HT1080 (cell line): ENCODE data around the gene RNF214. TPM values are rescaled to one million over a fixed set of nuclear protein-coding genes. Genes with fewer than 3 reads are reported as not detected.
"Not testable (repeated sequence)": the region's sequence is repeated elsewhere in the genome, so short reads cannot be mapped to it uniquely, and the experiment has no call there.

ENCODE experiments used
- DNase-seq: peaks from one replicate; pipeline ENCODE4 v3.0.0-alpha.2; 2015; ENCODE audit warnings: low read depth
- total RNA-seq: library from RNA; depleted of rRNA; stranded (reverse); fragments of >200 nt; shearing (Covaris generic); gene quantifications from 2 replicates; pipeline ENCODE4 v1.2.3, GENCODE V29; 2014

Gene RNF214
- total RNA-seq, 1 experiment from 2014 or later: 9.3 TPM

GRCh38 chr11:117229931-117230285, 2.6 kb upstream of the RNF214 start:
- DNase-seq: no peak

DNA sequence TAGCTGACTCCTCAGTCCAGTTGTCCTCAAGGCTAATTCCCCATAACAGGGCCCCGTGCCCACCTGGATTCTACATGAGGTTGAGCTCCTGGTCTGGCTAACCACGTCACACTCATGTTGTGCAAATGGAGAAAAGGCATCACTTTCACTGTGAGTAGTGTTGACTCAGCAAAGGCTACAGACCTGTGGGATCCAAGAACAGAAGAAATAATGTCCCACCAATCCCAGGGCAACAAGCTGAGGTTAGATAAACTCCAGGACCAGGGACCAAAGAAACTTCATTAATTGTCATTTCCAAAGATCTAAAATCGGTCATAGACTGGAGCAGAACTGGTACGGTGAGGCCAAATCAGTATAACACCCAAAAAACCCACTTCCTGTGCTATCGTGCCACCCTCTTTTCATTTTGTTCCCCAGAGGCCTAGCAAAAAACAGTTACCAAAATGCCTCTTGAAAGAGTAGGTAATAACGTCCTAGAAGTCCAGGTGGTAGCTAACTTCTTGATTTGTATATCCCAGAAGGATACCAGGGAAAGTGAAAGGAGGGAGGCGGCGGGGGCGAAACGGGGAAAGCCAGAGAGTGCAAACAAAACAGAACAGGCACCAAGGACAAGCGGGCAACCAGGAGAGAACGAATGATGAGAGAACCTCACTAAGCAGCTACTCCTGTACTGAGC, 2.0 kb upstream of the RNF214 start:
- DNase-seq: peak; percentile 20

DNA sequence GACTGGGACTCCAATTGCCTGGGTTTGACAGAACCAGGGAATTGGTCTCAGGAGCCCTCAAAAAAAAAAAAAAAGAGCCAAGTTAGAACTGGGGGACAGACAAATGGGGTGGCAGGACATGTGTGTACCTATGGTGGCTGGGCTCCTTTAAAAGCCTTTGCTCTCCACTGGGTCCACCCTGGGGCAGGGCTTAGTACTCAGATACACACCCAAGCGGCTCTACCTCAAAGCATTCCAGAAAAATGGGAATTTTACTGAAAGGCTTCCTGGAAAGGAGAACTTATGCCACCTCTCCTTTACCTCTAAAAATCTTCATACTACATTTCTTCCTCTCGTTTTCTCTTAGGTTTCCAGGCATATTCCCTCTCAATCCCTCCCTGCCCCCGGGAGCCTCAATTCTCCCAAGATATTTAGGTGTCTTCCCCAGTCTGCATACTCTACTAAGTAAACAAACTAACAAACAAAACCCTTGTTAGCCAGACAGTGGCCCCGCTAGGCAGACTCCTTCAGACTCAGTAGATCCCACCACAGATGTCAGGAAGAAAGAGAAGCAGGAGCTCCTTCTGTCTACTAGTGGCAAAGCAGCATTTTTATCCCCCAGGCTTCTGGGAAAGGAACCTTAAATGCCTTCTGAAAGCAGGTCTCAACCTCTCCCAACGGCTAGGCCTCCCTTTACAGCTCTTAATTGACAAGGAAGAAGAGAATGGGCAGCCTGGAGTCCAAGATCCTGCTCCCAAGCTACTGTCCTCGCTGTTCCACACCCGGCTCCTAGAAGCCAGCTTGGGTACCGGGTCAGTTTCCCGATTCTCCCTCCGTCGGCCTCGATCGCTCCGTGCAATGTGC, 1.3 kb upstream of the RNF214 start:
- peak; percentile 11 for DNase-seq

DNA sequence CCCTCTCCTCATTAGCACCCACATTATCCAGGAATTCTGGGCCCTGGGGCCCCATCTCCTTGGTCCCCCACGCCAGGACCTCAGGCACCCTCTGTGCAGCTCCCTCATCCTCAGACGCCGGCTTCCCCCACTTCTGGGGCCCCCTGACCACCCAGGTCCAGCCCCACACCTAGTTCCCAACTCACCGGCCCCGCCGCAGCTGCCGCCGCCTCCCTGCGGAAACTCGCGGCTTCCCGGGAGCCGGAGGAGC, 704 bp upstream of the RNF214 start, which contains the start of gene PCSK7:
Gene PCSK7, minus strand, starts transcription at position 232 of the 250 bp plus-strand sequence. CDS start 2,229 bp downstream, outside the sequence.
- no peak for DNase-seq

DNA sequence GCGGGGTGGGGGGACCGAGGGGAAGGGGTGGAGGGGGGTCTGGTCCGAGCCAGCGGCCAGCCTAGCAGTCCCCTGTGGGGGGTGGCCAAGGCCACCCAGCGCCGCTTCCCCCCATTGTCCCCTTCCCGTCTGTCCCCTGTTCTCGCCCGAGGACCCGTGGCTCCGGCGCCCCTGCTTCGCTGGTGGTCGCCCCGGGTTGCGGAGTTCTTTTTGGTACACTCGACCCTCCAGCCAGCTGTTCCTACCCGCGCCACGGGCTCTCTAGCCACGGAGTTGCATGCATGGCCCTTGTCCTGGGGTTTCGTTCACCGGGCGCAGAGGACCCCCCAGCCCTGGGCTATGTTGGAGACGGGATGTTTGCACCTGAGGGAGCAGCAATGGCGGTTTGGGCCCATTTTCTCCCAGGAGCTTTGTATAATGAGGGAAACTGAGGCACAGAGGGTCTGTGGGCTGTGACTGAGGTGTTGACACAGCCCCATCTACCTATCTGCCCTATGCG, 489 bp downstream of the RNF214 start:
- no peak for DNase-seq

- no peak for DNase-seq
Observed at GRCh38 chr11:117238221-117238620, 5.8 kb downstream of the RNF214 start.

GRCh38 chr11:117239295-117239694, 6.8 kb downstream of the RNF214 start:
- peak; percentile 95 for DNase-seq

DNA sequence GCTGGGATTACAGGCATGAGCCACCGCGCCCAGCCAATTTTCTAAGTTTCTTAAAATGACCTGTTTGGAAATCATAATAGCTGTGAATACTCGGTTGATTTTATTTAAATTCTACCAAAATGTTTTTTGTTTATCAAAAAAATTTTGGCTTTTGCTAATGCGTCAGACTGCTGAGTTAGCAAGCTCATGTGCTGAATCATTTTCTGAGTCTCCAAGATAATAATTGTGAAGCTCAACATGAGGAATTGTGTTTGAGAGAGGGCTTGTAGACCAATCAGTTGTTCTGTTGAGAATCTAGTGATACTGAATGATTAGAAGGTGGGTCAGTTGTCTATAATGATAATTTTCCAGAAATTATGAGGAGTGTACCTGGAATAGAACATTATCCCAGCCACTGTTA, 15.9 kb downstream of the RNF214 start:
- no peak for DNase-seq

DNA sequence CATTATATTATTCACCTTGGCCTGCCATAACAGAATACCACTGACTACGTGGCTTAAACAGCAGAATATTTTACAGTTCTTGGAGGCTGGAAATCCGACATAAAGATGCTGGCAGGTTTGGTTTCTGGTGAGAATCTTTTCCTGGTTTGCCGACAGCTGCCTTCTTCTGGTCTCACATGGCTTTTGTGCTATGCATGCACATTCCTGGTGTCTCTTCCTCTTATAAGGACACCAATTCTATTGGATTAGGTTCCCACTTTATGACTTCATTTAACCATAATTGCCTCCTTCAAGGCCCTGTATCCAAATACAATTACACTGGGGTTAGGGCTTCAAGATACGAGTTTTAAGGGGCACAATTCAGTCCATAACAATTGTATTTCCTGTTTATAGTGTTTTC, 17.1 kb downstream of the RNF214 start:
- no peak for DNase-seq

DNA sequence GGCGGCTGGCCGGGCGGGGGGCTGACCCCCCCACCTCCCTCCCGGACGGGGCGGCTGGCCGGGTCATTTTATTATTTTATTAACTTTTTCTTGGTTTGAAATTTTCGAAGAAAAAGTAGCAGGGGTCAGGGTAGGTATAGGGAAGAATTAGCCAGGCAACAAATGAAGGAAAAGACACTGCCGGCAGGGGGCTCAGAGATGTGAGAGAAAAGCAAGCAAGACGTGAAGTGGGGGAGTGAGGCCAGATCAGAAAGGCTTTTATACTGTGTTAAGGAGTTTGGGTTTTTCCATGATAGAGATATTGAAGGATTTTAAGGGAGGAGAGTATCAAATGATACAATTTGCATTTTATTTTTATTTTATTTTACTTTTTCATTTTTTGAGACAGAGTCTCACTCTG, 19.0 kb downstream of the RNF214 start:
- DNase-seq: no peak

DNA sequence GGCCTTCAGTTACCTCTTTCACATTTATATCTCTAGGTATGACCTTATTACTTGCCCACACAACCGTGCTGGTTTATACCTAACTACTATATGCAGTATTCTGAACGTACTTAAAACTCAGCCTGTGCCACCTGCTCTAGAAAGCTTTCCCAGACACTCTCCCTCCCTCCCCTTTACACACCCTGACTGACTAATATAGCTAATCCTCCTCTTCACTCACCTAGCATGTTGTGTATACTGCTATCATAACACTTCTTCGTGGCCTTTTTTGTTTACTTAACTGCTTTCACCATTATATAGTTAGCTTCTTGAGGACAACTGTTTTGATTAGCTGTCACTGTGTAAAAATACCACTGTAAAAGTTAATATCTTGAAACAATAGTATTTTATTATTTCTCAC, 23.5 kb downstream of the RNF214 start:
- no peak for DNase-seq

GRCh38 chr11:117256573-117256972, 24.1 kb downstream of the RNF214 start:
- DNase-seq: peak; percentile 59

GRCh38 chr11:117258576-117258975, 26.1 kb downstream of the RNF214 start:
- no peak for DNase-seq

DNA sequence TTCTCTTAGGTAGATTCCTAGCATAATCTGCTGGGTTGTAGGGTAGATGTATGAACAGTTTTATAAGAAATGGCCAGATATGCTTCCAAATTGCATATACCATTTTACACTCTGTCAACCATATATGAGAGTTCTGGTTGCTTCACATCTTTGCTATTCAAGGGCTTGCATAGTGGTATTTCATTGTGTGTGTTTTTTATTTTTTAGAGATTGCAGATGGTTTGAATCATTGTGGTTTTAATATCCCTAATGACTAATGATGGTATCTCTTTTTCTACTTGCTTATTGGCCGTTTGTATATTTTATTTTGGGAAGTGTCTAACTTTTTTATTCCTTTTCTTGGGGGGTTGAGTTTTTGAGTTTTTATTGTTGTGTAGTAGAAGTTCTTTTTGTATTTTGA, 26.9 kb downstream of the RNF214 start:
- DNase-seq: peak; percentile 58

- not testable (repeated sequence) for DNase-seq
Observed at GRCh38 chr11:117264624-117265323, 32.3 kb downstream of the RNF214 start.

- DNase-seq: no peak
Observed at GRCh38 chr11:117265745-117266144, 33.3 kb downstream of the RNF214 start.

DNA sequence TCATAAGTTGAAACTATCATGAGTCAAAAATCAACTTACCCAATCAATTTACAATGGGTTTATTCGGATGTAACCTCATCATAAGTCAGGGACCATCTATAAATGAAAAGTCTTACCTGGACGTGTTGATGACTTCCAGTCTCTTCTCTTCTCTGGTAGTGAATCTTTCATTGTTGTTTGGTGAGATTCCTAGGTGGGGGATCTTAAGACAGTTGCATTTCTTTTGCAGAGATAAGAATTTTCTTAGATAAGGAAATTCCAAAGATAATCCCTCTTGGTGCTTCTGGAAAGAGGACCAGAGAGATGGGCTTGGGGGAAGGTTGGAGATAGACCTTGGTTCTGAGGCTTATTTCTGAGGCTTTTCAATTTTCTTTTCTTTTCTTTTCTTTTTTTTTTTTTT, 37.4 kb downstream of the RNF214 start:
- no peak for DNase-seq

GRCh38 chr11:117271208-117271607, 38.7 kb downstream of the RNF214 start:
- no peak for DNase-seq

DNA sequence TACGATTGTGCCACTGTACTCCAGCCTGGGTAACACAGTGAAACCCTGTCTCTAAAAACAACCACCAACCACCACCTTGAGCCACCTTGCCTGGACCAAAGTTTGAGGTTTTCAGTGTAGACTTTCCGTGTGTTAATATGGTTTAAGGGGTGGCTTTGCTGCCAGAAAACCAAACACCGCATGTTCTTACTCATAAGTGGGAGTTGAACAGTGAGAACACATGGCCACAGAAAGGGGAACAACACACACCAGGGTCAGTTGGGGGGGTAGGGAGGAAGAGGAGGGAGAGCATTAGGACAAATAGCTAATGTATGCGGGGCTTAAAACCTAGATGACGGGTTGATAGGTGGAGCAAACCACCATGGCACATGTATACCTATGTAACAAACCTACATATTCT, 39.7 kb downstream of the RNF214 start:
- DNase-seq: peak; percentile 7

- peak; percentile 95 for DNase-seq
Observed at GRCh38 chr11:117273550-117274289, 41.2 kb downstream of the RNF214 start.

DNA sequence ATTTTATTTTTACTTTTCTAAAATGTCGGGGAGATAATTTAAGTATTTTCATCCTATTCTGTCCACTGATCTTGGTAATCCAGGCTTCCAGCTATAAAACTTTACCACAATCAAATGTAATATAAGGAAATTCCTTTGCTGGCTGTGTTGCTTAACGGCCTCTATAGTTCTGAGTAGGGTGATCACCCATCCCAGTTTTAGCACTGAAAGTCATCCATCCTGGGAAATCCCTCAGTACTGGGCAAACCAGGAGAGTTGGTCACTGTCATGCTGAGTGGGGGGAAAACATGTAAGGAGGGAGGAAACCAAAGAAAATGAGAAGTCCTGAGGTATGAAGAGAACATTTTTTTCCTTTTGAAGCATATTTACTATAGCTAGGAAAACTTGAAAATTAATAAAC, 45.9 kb downstream of the RNF214 start:
- DNase-seq: no peak
